ENCODE measurements around the gene CPAMD8. TPM values are rescaled to one million over a fixed set of nuclear protein-coding genes. Genes with fewer than 3 reads are reported as not detected.
"Not testable (repeated sequence)": the region's sequence is repeated elsewhere in the genome, so short reads cannot be mapped to it uniquely, and the experiment has no call there.

The CPAMD8 gene
- total RNA-seq, 1 donor from 2014 or later: 14.1 TPM

DNA sequence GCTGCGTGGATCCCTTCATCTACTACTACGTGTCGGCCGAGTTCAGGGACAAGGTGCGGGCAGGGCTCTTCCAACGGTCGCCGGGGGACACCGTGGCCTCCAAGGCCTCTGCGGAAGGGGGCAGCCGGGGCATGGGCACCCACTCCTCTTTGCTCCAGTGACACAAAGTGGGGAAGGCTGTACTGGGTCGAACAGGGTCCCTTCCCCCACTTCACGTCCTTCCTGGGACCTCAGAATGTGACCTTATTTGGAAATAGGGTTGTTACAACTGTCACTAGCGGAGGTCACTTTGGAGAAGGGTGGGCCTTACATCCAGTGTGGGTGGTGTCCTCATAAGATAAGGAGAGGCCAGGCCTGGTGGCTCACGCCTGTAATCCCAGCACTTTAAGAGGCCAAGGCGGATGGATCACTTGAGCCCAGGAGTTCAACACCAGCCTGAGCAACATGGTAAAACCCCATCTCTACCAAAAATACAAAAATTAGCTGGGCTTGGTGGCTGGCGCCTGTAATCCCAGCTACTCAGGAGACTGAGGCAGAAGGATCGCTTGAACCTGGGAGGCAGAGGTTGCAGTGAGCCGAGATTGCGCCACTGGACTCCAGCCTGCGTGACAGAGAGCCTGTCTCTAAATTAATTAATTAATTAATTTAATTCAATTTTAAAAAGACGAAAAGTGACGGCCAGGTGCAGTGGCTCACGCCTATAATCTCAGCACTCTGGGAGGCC, 136.0 kb downstream of the CPAMD8 start:
- ATAC-seq (ENCODE audit: poor library complexity) (no peak), DNase-seq (no peak)
- intact Hi-C loops (cut with DNase I): no loop called here

DNA sequence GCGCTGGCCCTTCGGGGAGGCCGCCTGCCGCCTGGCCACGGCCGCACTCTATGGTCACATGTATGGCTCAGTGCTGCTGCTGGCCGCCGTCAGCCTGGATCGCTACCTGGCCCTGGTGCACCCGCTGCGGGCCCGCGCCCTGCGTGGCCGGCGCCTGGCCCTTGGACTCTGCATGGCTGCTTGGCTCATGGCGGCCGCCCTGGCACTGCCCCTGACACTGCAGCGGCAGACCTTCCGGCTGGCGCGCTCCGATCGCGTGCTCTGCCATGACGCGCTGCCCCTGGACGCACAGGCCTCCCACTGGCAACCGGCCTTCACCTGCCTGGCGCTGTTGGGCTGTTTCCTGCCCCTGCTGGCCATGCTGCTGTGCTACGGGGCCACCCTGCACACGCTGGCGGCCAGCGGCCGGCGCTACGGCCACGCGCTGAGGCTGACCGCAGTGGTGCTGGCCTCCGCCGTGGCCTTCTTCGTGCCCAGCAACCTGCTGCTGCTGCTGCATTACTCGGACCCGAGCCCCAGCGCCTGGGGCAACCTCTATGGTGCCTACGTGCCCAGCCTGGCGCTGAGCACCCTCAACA, 136.6 kb downstream of the CPAMD8 start:
- no peak for DNase-seq
- no peak for ATAC-seq (ENCODE audit: poor library complexity)
- intact Hi-C loops (cut with DNase I): no loop called here

DNA sequence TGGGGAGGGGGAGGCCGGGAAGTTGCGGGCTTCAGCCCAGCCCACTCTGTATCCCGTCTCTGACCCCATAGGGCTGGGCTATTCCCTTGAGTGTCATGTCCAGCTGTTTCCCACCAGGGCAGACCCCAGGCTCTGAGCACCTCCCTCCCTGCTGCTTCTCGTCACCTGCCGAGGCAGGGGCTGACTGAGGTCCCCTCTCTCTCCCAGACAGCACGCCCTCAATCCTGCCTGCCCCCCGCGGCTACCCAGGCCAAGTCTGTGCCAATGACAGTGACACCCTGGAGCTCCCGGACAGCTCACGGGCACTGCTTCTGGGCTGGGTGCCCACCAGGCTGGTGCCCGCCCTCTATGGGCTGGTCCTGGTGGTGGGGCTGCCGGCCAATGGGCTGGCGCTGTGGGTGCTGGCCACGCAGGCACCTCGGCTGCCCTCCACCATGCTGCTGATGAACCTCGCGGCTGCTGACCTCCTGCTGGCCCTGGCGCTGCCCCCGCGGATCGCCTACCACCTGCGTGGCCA, 137.2 kb downstream of the CPAMD8 start:
- DNase-seq: peak; percentile 74
- ATAC-seq (ENCODE audit: poor library complexity): peak; percentile 78
- intact Hi-C loops (cut with DNase I): no loop called here

DNA sequence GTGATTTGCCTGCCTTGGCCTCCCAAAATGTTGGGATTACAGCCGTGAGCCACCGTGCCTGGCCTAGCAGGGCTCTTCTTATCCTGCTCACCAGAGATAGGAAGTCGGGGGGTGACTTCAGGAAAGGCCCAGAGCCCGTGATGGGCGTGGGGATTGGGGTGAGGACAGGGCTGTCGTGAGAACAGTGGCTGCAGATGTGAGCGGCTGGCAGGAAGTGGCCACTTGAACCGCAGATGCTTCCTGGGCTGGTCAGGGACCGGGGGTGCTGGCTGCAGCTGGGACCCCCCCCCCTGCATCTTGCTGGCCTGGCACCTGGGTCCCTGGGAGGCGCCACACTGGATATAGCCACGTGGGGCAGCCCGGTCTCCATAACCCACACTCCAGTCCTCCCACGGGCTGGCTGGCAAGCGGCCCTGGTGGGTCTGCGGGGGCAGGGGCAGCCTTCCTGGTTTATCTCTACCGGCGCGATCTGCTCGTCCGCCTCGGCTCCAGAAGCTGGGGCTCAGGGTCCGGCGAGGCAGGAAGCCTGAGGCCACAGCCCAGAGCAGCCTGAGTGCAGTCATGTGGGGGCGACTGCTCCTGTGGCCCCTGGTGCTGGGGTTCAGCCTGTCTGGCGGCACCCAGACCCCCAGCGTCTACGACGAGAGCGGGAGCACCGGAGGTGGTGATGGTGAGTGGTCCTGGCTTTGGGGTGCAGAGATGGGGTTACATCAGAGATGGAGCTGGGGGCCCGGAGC, 137.8 kb downstream of the CPAMD8 start, which contains the start of gene F2RL3:
Gene F2RL3, plus strand, starts transcription at position 371 of the 737 bp plus-strand sequence. Its CDS starts 191 bp downstream, at position 562.
- DNase-seq: peak; percentile 74
- intact Hi-C loops (cut with DNase I): no loop called here
- ATAC-seq (ENCODE audit: poor library complexity): peak; percentile 22

DNA sequence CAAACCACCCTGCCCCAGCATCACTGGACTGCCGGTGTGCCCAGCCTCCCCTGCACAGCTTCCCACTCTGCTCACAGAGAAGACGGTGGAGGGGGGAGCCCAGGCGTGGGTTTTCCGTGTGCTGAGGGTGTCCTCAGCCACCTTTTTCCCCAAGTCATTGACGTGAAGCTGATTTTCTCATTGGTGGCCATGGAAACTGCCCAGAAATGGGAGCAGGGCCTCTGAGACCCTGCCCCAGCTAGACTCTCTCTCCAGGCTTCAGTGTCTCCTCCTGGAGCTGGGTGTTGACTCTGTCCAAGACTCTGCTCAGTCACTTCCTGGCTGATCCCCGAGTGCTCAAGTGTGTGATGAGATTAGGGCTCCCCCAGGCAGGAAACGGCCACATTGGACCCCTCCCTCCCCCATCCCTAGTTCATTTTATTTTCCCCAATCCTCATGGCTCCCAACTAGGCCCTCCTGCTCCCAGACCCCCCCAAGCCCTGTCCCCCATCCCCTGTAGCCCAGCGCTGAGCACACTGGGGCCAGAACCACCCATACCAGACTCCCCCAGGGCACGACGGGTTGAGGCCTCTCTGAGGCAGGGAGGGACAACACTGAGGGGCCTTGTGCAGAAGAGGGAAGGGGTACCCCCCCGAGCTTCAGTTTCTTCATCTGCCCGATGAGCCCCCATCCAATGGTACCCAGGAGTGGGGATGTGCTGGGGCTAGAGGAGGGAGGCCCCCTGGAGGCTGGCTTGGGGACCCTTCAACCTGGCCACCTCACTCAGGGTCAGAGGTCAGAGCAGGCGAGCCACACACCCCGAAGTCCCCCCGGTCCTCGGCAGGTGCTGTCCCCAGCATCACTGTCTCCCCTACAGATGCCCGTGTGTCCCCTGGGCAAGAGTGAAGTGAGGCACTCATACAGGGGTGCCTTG, 139.0 kb downstream of the CPAMD8 start:
- intact Hi-C loops (cut with DNase I): no loop called here
- DNase-seq (no peak), ATAC-seq (ENCODE audit: poor library complexity) (no peak)

DNA sequence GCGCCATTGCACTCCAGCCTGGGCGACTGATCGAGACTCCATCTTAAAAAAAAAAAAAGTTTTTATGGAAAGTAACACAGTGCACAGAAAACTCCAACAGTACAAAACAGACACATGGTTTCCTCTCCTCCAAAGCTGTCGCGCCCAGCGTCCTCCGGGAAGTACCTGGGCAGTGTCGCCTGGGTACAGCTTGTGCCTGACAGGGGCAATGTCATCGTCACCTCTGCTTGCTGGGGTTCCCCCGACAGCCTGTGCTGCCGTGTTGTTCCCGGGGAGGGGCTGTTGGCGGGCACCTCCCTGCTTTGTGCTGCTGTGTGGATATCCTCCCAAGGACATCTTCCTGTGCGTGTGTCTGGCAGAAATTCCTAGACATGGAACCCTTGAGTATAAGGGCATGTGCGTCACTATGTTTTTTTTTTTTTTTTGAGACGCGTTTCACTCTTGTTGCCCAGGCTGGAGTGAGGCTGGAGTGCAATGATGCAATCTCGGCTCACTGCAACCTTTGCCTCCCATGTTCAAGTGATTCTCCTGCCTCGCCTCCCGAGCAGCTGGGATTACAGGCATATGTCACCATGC, 140.2 kb downstream of the CPAMD8 start:
- peak; percentile 76 for ATAC-seq (ENCODE audit: poor library complexity)
- intact Hi-C loops (cut with DNase I): no loop called here

DNA sequence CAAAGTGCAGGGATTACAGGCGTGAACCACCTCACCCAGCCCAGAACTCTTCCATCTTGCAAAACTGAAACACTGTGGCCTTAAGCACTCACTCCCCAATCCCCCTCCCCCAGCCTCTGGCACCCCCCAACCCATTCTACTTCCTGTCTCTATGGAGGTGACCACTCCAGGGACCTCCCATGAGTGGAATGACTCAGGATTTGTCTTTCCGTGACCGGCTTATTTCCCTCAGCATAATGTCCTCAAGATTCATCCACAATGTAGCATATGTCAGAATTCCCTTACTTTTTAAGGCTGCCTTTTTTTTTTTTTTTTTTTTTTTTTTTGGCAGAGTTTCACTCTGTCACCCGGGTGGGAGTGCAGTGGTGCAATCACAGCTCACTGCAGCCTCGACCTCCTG, 141.4 kb downstream of the CPAMD8 start:
- ATAC-seq (ENCODE audit: poor library complexity) (no peak), DNase-seq (no peak)
- intact Hi-C loops (cut with DNase I): no loop called here

More for the DNA sequence above, 140.2 kb downstream of the CPAMD8 start:
- peak; percentile 77 for DNase-seq

DNA sequence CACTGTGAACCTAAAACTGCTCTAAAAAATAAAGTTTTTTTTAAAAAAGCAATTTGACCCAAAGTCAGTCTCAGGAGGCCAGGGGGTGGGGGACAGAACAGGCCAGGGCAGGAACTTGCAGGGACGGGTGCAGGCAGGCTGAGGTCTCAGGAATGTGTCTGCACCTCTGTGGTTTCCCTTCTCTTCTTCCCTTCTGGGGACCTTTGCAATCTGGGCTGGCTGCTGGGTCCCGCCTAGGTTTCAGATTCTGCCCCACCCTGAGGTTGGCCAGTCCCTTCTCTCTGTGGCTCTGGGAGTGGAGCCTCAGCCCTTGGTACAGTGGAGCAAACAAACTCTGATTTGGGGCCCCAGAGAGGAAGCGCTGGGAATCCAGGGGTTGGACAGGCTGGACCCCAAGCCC, 143.1 kb downstream of the CPAMD8 start:
- DNase-seq: no peak
- no peak for ATAC-seq (ENCODE audit: poor library complexity)
- intact Hi-C loops (cut with DNase I): no loop called here

DNA sequence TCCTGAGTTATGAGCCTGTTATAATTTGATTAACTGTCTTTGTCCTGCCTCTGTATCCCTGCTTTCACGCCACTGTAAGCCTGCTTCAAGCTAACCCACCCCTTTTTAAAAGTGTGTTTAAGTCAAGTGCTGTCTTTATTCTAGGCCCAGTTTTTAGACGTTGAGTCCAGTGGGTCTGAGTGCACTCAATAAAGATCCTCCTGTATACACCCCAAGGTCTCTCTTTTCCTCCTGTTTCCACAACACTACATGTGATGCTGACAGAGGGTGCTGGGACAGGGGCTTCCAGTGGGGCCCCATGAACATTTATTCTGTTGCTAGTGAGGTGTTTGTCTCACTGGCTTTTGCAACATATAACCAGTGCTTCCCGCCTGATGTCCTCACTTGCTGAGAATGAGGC, 144.5 kb downstream of the CPAMD8 start:
- intact Hi-C loops (cut with DNase I): no loop called here
- no peak for DNase-seq
- ATAC-seq (ENCODE audit: poor library complexity): no peak

DNA sequence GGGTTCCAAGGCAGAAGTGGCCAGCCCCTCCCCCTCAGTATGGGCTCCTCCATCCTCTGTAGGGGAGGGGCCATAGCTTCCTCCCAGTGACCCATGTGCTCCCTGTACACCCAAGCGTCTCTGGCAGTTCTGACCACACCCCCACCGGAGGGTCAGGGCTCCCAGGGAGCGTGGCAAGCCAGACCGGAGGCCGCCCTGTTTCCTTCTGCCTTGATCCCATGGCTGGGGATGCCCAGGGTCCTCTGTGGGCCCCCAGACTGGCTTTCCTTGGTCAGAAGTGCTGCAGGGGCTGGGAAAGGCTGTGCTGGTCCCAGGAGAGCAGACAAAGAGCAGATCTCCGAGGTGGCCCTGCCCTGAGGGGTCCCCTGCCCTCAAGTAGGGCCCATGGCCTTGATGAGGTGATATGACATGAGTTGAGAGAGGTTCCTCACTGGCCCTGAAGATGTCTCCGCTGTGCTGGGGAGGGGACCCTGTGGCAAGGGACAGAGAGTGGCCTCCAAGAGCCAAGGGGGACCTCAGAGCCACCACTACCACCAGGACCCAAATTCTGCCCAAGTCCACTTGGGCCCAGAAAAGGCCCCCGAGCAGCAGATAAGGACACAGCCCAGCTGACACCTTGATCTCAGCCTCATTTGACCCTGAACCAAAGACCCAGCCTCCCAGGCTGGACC, 145.6 kb downstream of the CPAMD8 start:
- intact Hi-C loops (cut with DNase I): no loop called here

DNA sequence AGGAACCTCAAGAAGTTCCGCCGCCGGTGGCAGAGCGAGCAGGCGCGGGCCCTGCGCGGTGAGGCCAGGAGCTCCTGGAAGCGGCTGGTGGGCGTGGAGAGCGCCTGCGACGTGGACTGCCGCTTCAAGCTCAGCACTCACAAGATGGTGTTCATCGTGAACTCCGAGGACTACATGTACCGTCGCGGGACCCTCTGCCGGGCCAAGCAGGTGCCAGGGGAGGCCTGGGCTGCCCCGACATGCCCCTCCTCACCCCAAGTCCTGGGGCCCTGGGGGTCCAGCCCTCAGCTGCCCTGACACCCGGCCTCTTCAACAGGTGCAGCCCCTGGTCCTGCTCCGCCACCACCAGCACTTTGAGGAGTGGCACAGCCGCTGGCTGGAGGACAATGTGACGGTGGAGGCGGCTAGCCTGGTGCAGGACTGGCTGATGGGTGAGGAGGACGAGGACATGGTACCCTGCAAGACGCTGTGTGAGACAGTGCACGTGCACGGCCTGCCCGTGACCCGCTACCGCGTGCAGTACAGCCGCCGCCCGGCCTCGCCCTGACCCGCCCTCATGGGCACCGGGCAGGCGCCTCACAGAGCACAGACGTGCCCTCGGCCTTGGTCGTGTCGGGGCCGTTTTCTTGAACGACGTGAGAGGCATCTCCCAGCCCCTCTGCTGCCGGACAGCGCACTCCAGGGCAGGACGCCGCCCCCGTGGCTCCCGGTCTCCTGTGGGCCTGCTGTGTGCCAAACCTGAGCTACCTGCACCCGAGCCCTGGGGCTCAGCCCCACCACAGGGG, 148.2 kb downstream of the CPAMD8 start:
- DNase-seq: no peak
- no peak for ATAC-seq (ENCODE audit: poor library complexity)
- intact Hi-C loops (cut with DNase I): no loop called here

More for the DNA sequence above, 145.6 kb downstream of the CPAMD8 start:
- ATAC-seq (ENCODE audit: poor library complexity) (no peak), DNase-seq (no peak)

DNA sequence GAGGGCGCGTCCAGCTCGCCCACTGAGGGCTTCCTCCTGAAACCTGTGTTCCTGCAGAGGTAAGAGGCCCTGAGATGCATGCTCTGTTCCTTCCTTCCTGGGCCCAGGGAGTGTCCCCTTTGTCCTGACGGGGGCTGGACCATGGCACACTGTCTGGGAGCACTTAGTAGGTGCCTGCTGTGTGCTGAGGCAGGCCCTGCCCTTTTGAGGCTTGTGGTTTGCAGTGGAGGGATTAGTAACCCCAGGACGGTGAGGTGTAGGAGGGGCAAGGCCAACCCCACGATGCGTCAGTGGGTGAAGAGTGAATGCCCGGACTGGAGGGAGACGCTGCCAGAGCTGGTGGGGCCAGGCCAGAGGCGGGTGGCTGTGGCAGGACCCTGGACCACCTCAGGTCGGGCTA, 149.0 kb downstream of the CPAMD8 start:
- ATAC-seq (ENCODE audit: poor library complexity) (no peak), DNase-seq (no peak)
- intact Hi-C loops (cut with DNase I): no loop called here

DNA sequence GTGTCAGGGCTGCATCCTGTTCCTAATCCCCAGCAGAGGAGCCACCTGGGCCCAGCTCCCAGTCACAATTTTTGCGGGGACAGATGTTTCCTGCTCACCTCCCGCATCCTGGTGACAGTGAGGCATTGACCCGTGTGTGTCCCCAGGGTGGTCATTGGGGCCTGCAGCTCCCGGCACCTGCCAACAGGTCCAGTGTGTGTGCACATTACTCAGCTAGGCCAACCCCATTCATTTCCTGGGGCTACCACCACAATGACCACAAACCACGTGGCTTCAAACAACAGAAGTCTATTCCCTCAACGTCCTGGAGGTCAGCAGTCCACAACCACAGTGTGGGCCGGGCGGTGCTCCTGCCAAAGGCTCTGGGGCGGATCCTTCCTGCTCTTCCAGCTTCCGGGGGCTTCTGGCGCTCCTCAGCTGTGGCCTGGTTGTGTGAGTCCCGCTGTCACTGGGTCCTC, 149.7 kb downstream of the CPAMD8 start:
- DNase-seq (no peak), ATAC-seq (ENCODE audit: poor library complexity) (no peak)
- intact Hi-C loops (cut with DNase I): no loop called here

DNA sequence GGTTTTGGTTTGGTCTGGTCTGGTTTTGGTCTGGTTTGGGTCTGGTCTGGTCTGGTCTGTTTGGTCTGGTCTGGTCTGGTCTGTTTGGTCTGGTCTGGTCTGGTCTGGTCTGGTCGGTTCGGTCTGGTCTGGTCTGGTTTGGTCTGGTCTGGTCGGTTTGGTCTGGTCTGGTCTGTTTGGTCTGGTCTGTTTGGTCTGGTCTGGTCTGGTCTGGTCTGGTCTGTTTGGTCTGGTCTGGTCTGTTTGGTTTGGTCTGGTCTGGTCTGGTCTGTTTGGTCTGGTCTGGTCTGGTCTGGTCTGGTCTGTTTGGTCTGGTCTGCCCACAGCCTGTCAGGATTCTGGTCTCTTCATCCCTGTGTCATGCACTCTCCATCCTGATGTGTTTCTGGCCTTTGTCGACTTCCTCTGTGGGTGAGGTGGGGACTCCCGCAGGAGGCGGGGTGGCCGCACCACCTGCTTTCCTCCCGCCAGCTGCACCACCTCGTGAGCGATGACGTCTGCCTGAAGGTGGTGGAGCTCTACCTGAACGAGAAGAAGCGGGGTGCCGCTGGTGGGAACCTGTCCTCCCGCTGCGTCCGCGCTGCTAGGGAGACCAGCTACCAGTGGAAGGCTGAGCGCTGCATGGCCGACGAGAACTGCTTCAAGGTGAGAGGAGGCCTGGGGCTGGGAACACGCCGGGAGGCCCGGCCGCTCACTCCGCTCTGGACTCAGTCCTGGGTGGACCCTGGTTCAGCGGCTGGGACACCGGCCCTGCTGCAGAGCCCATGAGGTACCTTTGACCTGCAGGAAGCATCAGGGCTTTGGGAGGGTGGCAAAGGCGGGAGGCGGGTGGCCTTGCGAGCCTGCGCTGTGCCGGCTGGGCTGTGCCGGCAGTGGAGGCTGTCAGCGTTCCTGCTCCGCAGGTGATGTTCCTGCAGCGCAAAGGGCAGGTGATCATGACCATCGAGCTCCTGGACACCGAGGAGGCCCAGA, 150.7 kb downstream of the CPAMD8 start:
- no peak for ATAC-seq (ENCODE audit: poor library complexity)
- intact Hi-C loops (cut with DNase I): no loop called here
- DNase-seq: no peak

DNA sequence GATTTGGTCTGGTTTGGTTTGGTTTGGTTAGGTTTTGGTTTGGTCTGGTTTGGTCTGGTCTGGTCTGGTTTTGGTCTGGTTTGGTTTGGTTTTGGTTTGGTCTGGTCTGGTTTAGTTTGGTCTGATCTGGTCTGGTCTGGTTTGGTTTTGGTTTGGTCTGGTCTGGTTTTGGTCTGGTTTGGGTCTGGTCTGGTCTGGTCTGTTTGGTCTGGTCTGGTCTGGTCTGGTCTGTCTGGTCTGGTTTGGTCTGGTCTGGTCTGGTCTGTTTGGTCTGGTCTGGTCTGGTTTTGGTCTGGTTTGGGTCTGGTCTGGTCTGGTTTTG, 151.7 kb downstream of the CPAMD8 start:
- DNase-seq; intact Hi-C loops (cut with DNase I); ATAC-seq (ENCODE audit: poor library complexity): not testable (repeated sequence)
